ENCODE data around the gene SLC25A44. TPM values are rescaled to one million over a fixed set of nuclear protein-coding genes. Genes with fewer than 3 reads are reported as not detected.

The SLC25A44 gene
- total RNA-seq, 5 donors from 2014 or later (not counting 1 experiment from before 2014, with no cell fraction given) = 16.8 to 24.5 (median 21.4) TPM

- H3K4me3 ChIP-seq (ENCODE audit: control insufficient read depth in 1 of 2, extremely low read depth in 1 of 2, low read length in 1 of 2) = no peak overlapping the region
- ATAC-seq (replicated peaks in 1 of 4) (no peak), DNase-seq (no peak)
- Mint-ChIP-seq H3K36me3 (peaks cover 53% of the 10 kb centered on the region), H3K27me3 (no peaks in the 10 kb centered on the region), H3K4me3 (no peak overlapping the region), H3K9me3 (no peaks in the 10 kb centered on the region), H3K27ac (peak overlapping the region; percentile 41 to 62), H3K4me1 (peaks cover 14 to 42% (median 35%) of the 10 kb centered on the region in 3 donors)
- no peaks in the 10 kb centered on the region for H3K9me3 ChIP-seq
- 0% methylated on average over 1 of the region's 2 CpGs for WGBS (ENCODE audit: insufficient coverage)
- H3K27ac ChIP-seq (ENCODE audit: low read length) = no peak overlapping the region
- peaks cover 13 to 47% of the 10 kb centered on the region in 2 donors for H3K36me3 ChIP-seq (ENCODE audit: control insufficient read depth in 2 of 2, extremely low read depth in 1 of 2, insufficient read depth in 1 of 2, low read length in 1 of 2)
- no peaks in the 10 kb centered on the region for H3K27me3 ChIP-seq (replicated peaks in 1 of 2; ENCODE audit: control insufficient read depth in 2 of 2, extremely low read depth in 1 of 2, insufficient read depth in 2 of 2, low read length in 1 of 2)
- peaks cover 0 to 16% of the 10 kb centered on the region in 2 experiments for H3K4me1 ChIP-seq (ENCODE audit: control insufficient read depth in 1 of 2, extremely low read depth in 1 of 2, insufficient read depth in 2 of 2, low read length in 2 of 2)
- ChIA-PET CTCF (interaction anchor here (0.6 to 2.8 kb wide), 23 partner anchors 8 to 1069 kb away, joined by 3 to 40 read pairs (median 4); partner anchors contain the start of genes PMF1 (in 1 of the 2), SLC25A44 (in 1 of the 2) and SMG5 (in 1 of the 2)), POLR2A (interaction anchor here (0.7 to 1.3 kb wide), 4 partner anchors 12 to 78 kb away, joined by 3 to 7 read pairs (median 3); partner anchors contain the start of gene PMF1 (in 2 of the 2))
These were observed 31.7 kb downstream of the SLC25A44 start for GRCh38 chr1:156225677-156226014.

- no peaks in the 10 kb centered on the region for H3K9me3 ChIP-seq
- whole genome bisulfite sequencing (ENCODE audit: insufficient coverage) = no CpG with 5 or more reads among the region's 2 CpGs
- H3K9me3 Mint-ChIP-seq = no peaks in the 10 kb centered on the region
- peaks cover 9 to 42% of the 10 kb centered on the region in 2 donors for H3K36me3 ChIP-seq (ENCODE audit: control insufficient read depth in 2 of 2, extremely low read depth in 1 of 2, insufficient read depth in 1 of 2, low read length in 1 of 2)
- POLR2A ChIA-PET = interaction anchor here (0.6 to 1.2 kb wide), 2 partner anchors 79 to 663 kb away, joined by 3 read pairs; no protein-coding TSS in a partner anchor
- peaks cover 10 to 39% (median 32%) of the 10 kb centered on the region in 3 donors for H3K4me1 Mint-ChIP-seq
- peaks cover 50% of the 10 kb centered on the region for H3K36me3 Mint-ChIP-seq
- no peak overlapping the region for H3K4me3 Mint-ChIP-seq
- no peaks in the 10 kb centered on the region for H3K27me3 ChIP-seq (replicated peaks in 1 of 2; ENCODE audit: control insufficient read depth in 2 of 2, extremely low read depth in 1 of 2, insufficient read depth in 2 of 2, low read length in 1 of 2)
- H3K4me3 ChIP-seq (ENCODE audit: control insufficient read depth in 1 of 2, extremely low read depth in 1 of 2, low read length in 1 of 2) = no peak overlapping the region
- DNase-seq (no peak), ATAC-seq (replicated peaks in 1 of 4) (no peak)
- peak overlapping the region; percentile 11 to 68 for H3K27ac Mint-ChIP-seq
- no peak overlapping the region for H3K27ac ChIP-seq (ENCODE audit: low read length)
- H3K27me3 Mint-ChIP-seq = no peaks in the 10 kb centered on the region
- CTCF ChIA-PET = interaction anchor here (0.6 to 2.8 kb wide), 8 partner anchors 13 to 96 kb away, joined by 3 to 40 read pairs (median 12); partner anchors contain the start of gene PMF1 (in 1 of the 2)
- peaks cover 0 to 16% of the 10 kb centered on the region in 2 experiments for H3K4me1 ChIP-seq (ENCODE audit: control insufficient read depth in 1 of 2, extremely low read depth in 1 of 2, insufficient read depth in 2 of 2, low read length in 2 of 2)
These were observed 32.2 kb downstream of the SLC25A44 start for GRCh38 chr1:156226116-156226538.

GRCh38 chr1:156226782-156227181 lies 32.9 kb downstream of the SLC25A44 start:
- Histone ChIP-seq H3K4me3 (ENCODE audit: control insufficient read depth in 1 of 2, extremely low read depth in 1 of 2, low read length in 1 of 2) (no peak overlapping the region), H3K27me3 (replicated peaks in 1 of 2; ENCODE audit: control insufficient read depth in 2 of 2, extremely low read depth in 1 of 2, insufficient read depth in 2 of 2, low read length in 1 of 2) (no peaks in the 10 kb centered on the region), H3K4me1 (ENCODE audit: control insufficient read depth in 1 of 2, extremely low read depth in 1 of 2, insufficient read depth in 2 of 2, low read length in 2 of 2) (peaks cover 0 to 14% of the 10 kb centered on the region in 2 experiments), H3K36me3 (ENCODE audit: control insufficient read depth in 2 of 2, extremely low read depth in 1 of 2, insufficient read depth in 1 of 2, low read length in 1 of 2) (peaks cover 7 to 39% of the 10 kb centered on the region in 2 donors), H3K9me3 (no peaks in the 10 kb centered on the region), H3K27ac (ENCODE audit: low read length) (no peak overlapping the region)
- CTCF ChIA-PET = interaction anchor here (2.0 to 2.3 kb wide), 3 partner anchors 79 to 82 kb away, joined by 11 to 31 read pairs (median 17); no protein-coding TSS in a partner anchor
- no peaks in the 10 kb centered on the region for H3K27me3 Mint-ChIP-seq
- no peak overlapping the region for H3K4me3 Mint-ChIP-seq
- DNase-seq (no peak), ATAC-seq (replicated peaks in 1 of 4) (no peak)
- H3K9me3 Mint-ChIP-seq = no peaks in the 10 kb centered on the region
- POLR2A ChIA-PET = interaction anchor here in 1 of 2 donors (0.6 kb wide), 1 partner anchor 662 kb away, joined by 3 read pairs; no protein-coding TSS in a partner anchor
- H3K27ac Mint-ChIP-seq = no peak overlapping the region
- H3K4me1 Mint-ChIP-seq = peaks cover 4 to 32% (median 26%) of the 10 kb centered on the region in 3 donors
- WGBS (ENCODE audit: insufficient coverage) = 100% methylated on average over 3 of the region's 4 CpGs
- H3K36me3 Mint-ChIP-seq = peaks cover 43% of the 10 kb centered on the region

- CTCF ChIA-PET = interaction anchor here (0.7 to 0.8 kb wide), 2 partner anchors 83 to 178 kb away, joined by 3 to 10 read pairs; no protein-coding TSS in a partner anchor
- no peak for ATAC-seq (replicated peaks in 1 of 4)
These were observed 34.6 kb downstream of the SLC25A44 start for GRCh38 chr1:156228501-156228900.

GRCh38 chr1:156229809-156230472 lies 36.0 kb downstream of the SLC25A44 start:
- H3K27ac ChIP-seq (ENCODE audit: low read length) = no peak overlapping the region
- CTCF ChIA-PET = interaction anchor here in 1 of 2 donors (0.6 to 1.1 kb wide), 2 partner anchors 82 to 103 kb away, joined by 3 to 4 read pairs; no protein-coding TSS in a partner anchor
- H3K4me3 ChIP-seq (ENCODE audit: control insufficient read depth in 1 of 2, extremely low read depth in 1 of 2, low read length in 1 of 2) = no peak overlapping the region
- Mint-ChIP-seq H3K9me3 (no peaks in the 10 kb centered on the region), H3K27ac (no peak overlapping the region), H3K4me1 (peaks cover 0 to 11% (median 6%) of the 10 kb centered on the region in 3 donors), H3K4me3 (no peak overlapping the region), H3K27me3 (no peaks in the 10 kb centered on the region), H3K36me3 (peaks cover 27% of the 10 kb centered on the region)
- DNase-seq (no peak), ATAC-seq (replicated peaks in 1 of 4) (no peak)
- peaks cover 0 to 9% of the 10 kb centered on the region in 2 experiments for H3K4me1 ChIP-seq (ENCODE audit: control insufficient read depth in 1 of 2, extremely low read depth in 1 of 2, insufficient read depth in 2 of 2, low read length in 2 of 2)
- POLR2A ChIA-PET = interaction anchor here in 1 of 2 donors (0.7 kb wide), 1 partner anchor 435 kb away, joined by 4 read pairs; no protein-coding TSS in a partner anchor
- WGBS (ENCODE audit: insufficient coverage) = 92% methylated on average over 7 of the region's 11 CpGs
- H3K27me3 ChIP-seq (replicated peaks in 1 of 2; ENCODE audit: control insufficient read depth in 2 of 2, extremely low read depth in 1 of 2, insufficient read depth in 2 of 2, low read length in 1 of 2) = no peaks in the 10 kb centered on the region
- H3K9me3 ChIP-seq = no peaks in the 10 kb centered on the region
- H3K36me3 ChIP-seq (ENCODE audit: control insufficient read depth in 2 of 2, extremely low read depth in 1 of 2, insufficient read depth in 1 of 2, low read length in 1 of 2) = peaks cover 17 to 35% of the 10 kb centered on the region in 2 donors

More at GRCh38 chr1:156228501-156228900, 34.6 kb downstream of the SLC25A44 start:
- Mint-ChIP-seq H3K9me3 (no peaks in the 10 kb centered on the region), H3K4me3 (no peak overlapping the region), H3K4me1 (peaks cover 0 to 15% (median 8%) of the 10 kb centered on the region in 3 donors), H3K27me3 (no peaks in the 10 kb centered on the region), H3K27ac (no peak overlapping the region), H3K36me3 (peaks cover 28% of the 10 kb centered on the region)
- 100% methylated on average over 1 of the region's 7 CpGs for WGBS (ENCODE audit: insufficient coverage)
- POLR2A ChIA-PET = interaction anchor here in 1 of 2 donors (0.7 kb wide), 1 partner anchor 132 kb away, joined by 5 read pairs; no protein-coding TSS in a partner anchor
- H3K9me3 ChIP-seq = no peaks in the 10 kb centered on the region
- DNase-seq = no peak
- H3K4me1 ChIP-seq (ENCODE audit: control insufficient read depth in 1 of 2, extremely low read depth in 1 of 2, insufficient read depth in 2 of 2, low read length in 2 of 2) = peaks cover 0 to 9% of the 10 kb centered on the region in 2 experiments
- no peaks in the 10 kb centered on the region for H3K27me3 ChIP-seq (replicated peaks in 1 of 2; ENCODE audit: control insufficient read depth in 2 of 2, extremely low read depth in 1 of 2, insufficient read depth in 2 of 2, low read length in 1 of 2)
- peaks cover 6 to 29% of the 10 kb centered on the region in 2 donors for H3K36me3 ChIP-seq (ENCODE audit: control insufficient read depth in 2 of 2, extremely low read depth in 1 of 2, insufficient read depth in 1 of 2, low read length in 1 of 2)
- H3K27ac ChIP-seq (ENCODE audit: low read length) = no peak overlapping the region
- no peak overlapping the region for H3K4me3 ChIP-seq (ENCODE audit: control insufficient read depth in 1 of 2, extremely low read depth in 1 of 2, low read length in 1 of 2)

- ATAC-seq (replicated peaks in 1 of 4) (no peak), DNase-seq (no peak)
- Histone ChIP-seq H3K36me3 (ENCODE audit: control insufficient read depth in 2 of 2, extremely low read depth in 1 of 2, insufficient read depth in 1 of 2, low read length in 1 of 2) (peaks cover 17 to 35% of the 10 kb centered on the region in 2 donors), H3K27me3 (replicated peaks in 1 of 2; ENCODE audit: control insufficient read depth in 2 of 2, extremely low read depth in 1 of 2, insufficient read depth in 2 of 2, low read length in 1 of 2) (no peaks in the 10 kb centered on the region), H3K27ac (ENCODE audit: low read length) (no peak overlapping the region), H3K4me1 (ENCODE audit: control insufficient read depth in 1 of 2, extremely low read depth in 1 of 2, insufficient read depth in 2 of 2, low read length in 2 of 2) (peaks cover 0 to 6% of the 10 kb centered on the region in 2 experiments), H3K9me3 (no peaks in the 10 kb centered on the region), H3K4me3 (ENCODE audit: control insufficient read depth in 1 of 2, extremely low read depth in 1 of 2, low read length in 1 of 2) (no peak overlapping the region)
- POLR2A ChIA-PET = no interaction called here
- H3K4me3 Mint-ChIP-seq = no peak overlapping the region
- H3K4me1 Mint-ChIP-seq = peaks cover 0 to 8% (median 3%) of the 10 kb centered on the region in 3 donors
- H3K9me3 Mint-ChIP-seq = no peaks in the 10 kb centered on the region
- peaks cover 25% of the 10 kb centered on the region for H3K36me3 Mint-ChIP-seq
- CTCF ChIA-PET = no interaction called here
- no CpG with 5 or more reads among the region's 1 CpG for WGBS (ENCODE audit: insufficient coverage)
- no peak overlapping the region for H3K27ac Mint-ChIP-seq
- H3K27me3 Mint-ChIP-seq = no peaks in the 10 kb centered on the region
These were observed 36.6 kb downstream of the SLC25A44 start for GRCh38 chr1:156230473-156230837.

Data from T-cell (primary cell).